Stimulated activated naive CD8-positive, alpha-beta T cell treated with anti-CD3 and anti-CD28 coated beads, Interleukin-15, Interleukin-2, amounts not matched to agents 100 ng/mL and 50 ng/mL, for 24 hours (primary cell): ENCODE data around the gene RFK.

Experiments
- H3K27ac Mint-ChIP-seq: one replicate; pipeline ENCODE4 v1.8.0; 2021; ENCODE audit warnings: mild to moderate bottlenecking, mixed read lengths
- H3K27me3 Mint-ChIP-seq: one replicate; pipeline ENCODE4 v1.8.0; 2021; ENCODE audit warnings: mixed read lengths
- H3K36me3 Mint-ChIP-seq: one replicate; pipeline ENCODE4 v1.8.0; 2021; ENCODE audit warnings: low read depth, mixed read lengths
- H3K4me1 Mint-ChIP-seq: one replicate; pipeline ENCODE4 v1.8.0; 2021; ENCODE audit warnings: low read depth, mixed read lengths
- H3K4me3 Mint-ChIP-seq: one replicate; pipeline ENCODE4 v1.8.0; 2021; ENCODE audit warnings: mild to moderate bottlenecking, mixed read lengths
- H3K9me3 Mint-ChIP-seq: one replicate; pipeline ENCODE4 v1.8.0; 2021; ENCODE audit warnings: mixed read lengths

RFK gene

DNA sequence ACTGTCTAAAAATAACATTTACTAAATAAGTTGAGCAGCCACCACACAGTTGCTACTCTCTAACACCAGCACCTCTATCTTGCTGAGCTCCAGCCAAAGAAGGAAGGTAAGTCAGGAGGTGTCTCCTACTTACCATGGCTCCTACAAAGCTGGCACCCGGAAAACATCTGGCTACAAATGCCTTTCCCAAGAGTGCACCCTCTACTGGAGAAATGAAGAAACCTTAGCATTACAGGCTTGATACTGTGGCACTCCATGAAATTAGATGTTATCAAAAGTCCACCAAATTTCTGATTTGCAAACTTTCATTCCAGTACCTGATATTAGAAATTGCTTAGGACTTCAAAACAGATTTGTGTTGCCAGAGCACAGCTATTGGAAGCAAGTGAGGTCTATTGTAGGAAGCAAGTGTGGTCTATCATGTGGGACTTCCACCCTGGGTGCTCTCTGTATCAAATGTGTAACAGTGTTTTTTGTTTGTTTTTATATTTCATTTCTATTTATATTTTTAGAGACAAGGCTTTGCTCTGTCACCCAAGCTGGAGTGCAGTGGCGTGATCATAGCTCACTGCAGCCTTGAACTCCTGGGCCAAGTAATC, 25.7 kb upstream of the RFK start:
- Mint-ChIP-seq H3K9me3 (no peaks in the 10 kb centered on the region), H3K4me1 (peaks cover 33% of the 10 kb centered on the region), H3K4me3 (no peak overlapping the region), H3K36me3 (no peaks in the 10 kb centered on the region), H3K27me3 (no peaks in the 10 kb centered on the region), H3K27ac (no peak overlapping the region)

DNA sequence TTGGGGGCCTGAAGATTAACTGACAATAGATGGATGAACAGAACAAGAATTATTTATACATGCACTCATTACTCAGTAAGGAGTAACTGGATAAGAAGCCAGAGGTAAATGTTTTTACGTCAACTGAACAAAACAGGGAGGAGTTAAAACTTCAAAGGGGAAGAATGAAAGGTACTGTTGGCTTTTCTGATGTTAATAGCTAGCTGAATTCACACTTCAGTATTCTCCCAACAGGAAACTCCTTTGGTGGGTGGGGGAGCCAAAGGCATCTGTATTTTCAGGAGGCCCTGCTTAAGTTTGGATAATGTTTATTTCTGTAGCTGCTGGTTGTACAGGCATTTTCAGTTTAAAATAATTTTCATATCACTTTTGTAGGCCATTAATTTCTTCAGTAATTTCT, 23.2 kb upstream of the RFK start:
- Mint-ChIP-seq H3K4me1 (peaks cover 25% of the 10 kb centered on the region), H3K36me3 (peaks cover 7% of the 10 kb centered on the region), H3K27ac (no peak overlapping the region), H3K9me3 (peaks cover 15% of the 10 kb centered on the region), H3K4me3 (no peak overlapping the region), H3K27me3 (peaks cover 6% of the 10 kb centered on the region)

DNA sequence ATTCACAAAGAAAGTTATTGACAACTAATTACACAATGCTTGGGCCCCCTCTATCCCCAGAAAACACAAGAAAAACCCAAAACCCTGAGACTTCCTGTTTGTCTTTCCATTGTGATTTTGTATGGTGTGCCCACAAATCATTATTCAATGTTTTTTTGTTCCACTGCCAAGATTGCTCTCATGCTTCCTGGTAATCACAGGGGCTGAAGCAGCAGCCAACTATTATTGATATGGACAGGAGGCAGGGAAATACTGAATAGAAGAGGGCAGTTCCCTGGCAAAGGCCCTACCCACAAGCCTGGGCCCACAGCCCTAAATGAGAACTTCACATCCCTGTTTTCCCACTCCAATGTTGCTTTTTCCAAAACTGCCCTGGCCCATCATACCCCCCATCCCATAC, 21.5 kb upstream of the RFK start:
- Mint-ChIP-seq H3K4me1 (peaks cover 25% of the 10 kb centered on the region), H3K4me3 (no peak overlapping the region), H3K36me3 (peaks cover 7% of the 10 kb centered on the region), H3K27ac (peak overlapping the region; percentile 46), H3K27me3 (peaks cover 6% of the 10 kb centered on the region), H3K9me3 (peaks cover 15% of the 10 kb centered on the region)

DNA sequence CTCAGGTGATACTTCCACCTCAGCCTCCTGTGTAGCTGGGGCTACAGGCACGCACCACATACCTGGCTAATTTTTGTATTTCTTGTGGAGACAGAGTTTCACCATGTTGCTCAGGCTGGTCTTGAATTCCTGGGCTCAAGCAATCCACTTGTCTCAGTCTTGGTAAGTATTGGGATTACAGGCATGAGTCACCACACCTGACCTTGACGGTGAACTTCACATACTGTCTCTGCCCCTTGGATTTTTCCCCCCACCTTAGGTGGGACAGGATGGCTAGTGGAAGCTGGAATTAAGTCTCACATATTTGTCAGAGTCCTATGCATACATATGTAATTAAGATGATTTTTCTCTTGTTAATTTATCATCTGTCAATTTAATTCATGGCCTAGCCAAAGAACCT, 20.9 kb upstream of the RFK start:
- H3K27ac Mint-ChIP-seq, result peak overlapping the region; percentile 60
- peaks cover 15% of the 10 kb centered on the region for H3K9me3 Mint-ChIP-seq
- H3K4me1 Mint-ChIP-seq, result peaks cover 25% of the 10 kb centered on the region
- peaks cover 6% of the 10 kb centered on the region for H3K27me3 Mint-ChIP-seq
- no peak overlapping the region for H3K4me3 Mint-ChIP-seq
- peaks cover 7% of the 10 kb centered on the region for H3K36me3 Mint-ChIP-seq

DNA sequence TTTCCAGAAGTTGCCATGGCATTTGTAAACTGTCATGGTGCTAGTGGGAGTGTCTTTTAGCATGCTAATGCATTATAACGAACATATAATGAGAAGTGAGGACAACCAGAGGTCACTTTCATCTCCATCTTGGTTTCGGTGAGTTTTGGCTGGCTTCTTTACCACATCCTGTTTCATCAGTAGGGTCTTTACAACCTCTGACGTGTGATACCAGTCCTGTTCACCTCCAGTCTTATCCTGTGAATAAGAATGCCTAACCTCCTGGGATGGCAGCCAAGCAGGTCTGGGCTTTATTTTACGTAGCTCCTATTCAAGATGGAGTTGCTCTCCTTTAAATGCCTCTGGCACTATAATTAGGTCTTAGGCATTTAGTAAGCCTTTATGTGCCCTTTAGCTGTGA, 20.4 kb upstream of the RFK start:
- no peak overlapping the region for H3K4me3 Mint-ChIP-seq
- peaks cover 25% of the 10 kb centered on the region for H3K4me1 Mint-ChIP-seq
- peaks cover 7% of the 10 kb centered on the region for H3K36me3 Mint-ChIP-seq
- peaks cover 6% of the 10 kb centered on the region for H3K27me3 Mint-ChIP-seq
- H3K9me3 Mint-ChIP-seq, result peaks cover 15% of the 10 kb centered on the region
- H3K27ac Mint-ChIP-seq, result peak overlapping the region; percentile 60

DNA sequence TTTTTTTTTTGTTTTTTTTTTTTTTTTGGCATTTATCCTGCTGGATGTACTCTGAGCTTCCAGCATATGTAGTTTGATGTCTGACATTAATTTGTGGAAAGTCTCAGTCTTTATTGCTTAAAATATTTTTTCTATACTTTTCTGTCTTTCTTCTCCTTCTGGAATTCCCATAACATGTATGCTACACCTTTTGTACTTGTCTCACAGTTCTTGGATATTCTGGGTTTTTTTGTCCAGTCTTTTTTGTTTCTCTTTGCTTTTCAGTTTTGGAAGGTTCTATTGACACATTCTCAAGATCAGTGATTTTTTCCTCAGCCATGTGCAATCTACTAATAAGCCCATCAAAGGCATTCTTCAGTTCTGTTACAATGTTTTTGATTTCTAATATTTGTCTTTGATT, 19.4 kb upstream of the RFK start:
- H3K4me3 Mint-ChIP-seq, result no peak overlapping the region
- H3K27me3 Mint-ChIP-seq, result peaks cover 6% of the 10 kb centered on the region
- H3K36me3 Mint-ChIP-seq, result peaks cover 7% of the 10 kb centered on the region
- peaks cover 15% of the 10 kb centered on the region for H3K9me3 Mint-ChIP-seq
- H3K27ac Mint-ChIP-seq, result no peak overlapping the region
- peaks cover 25% of the 10 kb centered on the region for H3K4me1 Mint-ChIP-seq

DNA sequence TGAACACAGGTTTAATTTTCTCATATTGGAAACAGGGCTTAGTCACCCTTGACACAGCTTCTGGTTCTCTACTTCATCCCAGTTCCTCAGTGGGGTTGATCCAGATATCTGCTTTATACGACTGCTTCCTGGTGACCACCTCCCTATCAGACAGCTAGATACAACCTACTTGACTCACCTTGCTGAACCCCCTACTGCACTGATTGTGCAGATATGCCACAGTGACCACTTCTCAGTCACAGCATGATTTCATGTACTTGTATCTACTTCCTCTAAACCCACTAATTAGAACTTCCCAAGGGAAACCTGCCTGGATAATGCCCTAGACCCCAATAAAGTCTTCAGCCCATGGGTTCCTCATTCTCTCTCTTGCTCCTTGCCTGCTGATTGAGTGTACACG, 18.4 kb upstream of the RFK start:
- Mint-ChIP-seq H3K36me3 (peaks cover 7% of the 10 kb centered on the region), H3K27me3 (peaks cover 10% of the 10 kb centered on the region), H3K4me1 (peaks cover 25% of the 10 kb centered on the region), H3K9me3 (peaks cover 15% of the 10 kb centered on the region), H3K27ac (no peak overlapping the region), H3K4me3 (no peak overlapping the region)

DNA sequence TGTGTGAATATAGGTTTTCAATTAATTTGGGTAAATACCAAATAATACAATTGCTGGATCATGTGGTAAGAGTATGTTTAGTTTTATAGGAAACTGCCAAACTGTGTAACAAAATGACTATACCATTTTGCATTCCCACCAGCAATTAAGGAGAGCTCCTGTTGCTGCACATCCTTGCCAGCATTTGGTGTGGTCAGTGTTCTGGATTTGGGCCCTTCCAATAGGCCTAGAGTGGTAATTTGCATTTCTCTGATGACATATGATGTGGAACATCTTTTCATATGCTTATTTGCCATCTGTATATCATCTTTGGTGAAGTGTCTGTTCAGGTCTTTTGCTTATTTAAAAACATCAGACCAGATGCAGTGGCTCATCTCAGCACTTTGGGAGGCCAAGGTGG, 11.6 kb upstream of the RFK start:
- Mint-ChIP-seq H3K27me3 (peaks cover 3% of the 10 kb centered on the region), H3K4me3 (no peak overlapping the region), H3K4me1 (peaks cover 18% of the 10 kb centered on the region), H3K9me3 (no peaks in the 10 kb centered on the region), H3K36me3 (no peaks in the 10 kb centered on the region), H3K27ac (no peak overlapping the region)

DNA sequence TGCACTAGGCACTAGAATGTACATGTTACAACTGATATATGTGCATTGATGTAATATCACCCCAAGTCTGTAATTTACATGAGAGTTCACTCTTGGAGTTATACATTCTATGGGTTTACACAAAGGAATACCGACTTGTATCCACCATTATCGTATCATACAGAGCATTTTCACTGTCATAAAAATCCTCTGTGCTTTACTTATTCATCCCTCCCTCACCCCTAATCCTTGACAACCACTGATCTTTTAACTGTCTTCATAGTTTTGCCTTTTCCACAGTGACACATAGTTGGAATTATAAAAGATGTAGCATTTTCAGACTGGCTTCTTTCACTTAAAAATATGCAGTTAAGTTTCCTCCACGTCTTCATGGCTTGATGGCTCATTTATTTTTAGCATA, 11.1 kb upstream of the RFK start:
- Mint-ChIP-seq H3K36me3 (no peaks in the 10 kb centered on the region), H3K9me3 (no peaks in the 10 kb centered on the region), H3K27me3 (peaks cover 3% of the 10 kb centered on the region), H3K27ac (no peak overlapping the region), H3K4me3 (no peak overlapping the region), H3K4me1 (peaks cover 22% of the 10 kb centered on the region)

DNA sequence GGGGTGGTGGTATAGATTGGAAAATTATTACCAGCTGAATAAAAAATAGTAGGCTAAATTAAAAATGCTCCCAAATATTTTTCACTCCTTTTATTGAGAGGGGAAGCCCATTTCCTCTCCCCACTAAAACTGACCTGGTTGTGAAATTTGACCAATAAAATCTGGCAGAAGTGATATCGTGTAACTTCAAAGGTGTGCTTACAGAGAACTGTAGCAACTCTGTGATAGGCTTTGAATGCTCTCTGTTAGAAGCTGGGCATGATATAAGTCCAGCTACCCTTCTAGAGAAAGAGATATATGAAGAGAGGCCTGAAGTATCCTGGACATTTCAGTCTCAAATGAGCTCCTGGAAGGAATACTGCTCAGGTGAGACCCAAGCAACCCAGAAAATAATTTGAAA, 10.2 kb upstream of the RFK start:
- Mint-ChIP-seq H3K36me3 (no peaks in the 10 kb centered on the region), H3K4me3 (no peak overlapping the region), H3K4me1 (peaks cover 25% of the 10 kb centered on the region), H3K9me3 (no peaks in the 10 kb centered on the region), H3K27me3 (peaks cover 3% of the 10 kb centered on the region), H3K27ac (no peak overlapping the region)

DNA sequence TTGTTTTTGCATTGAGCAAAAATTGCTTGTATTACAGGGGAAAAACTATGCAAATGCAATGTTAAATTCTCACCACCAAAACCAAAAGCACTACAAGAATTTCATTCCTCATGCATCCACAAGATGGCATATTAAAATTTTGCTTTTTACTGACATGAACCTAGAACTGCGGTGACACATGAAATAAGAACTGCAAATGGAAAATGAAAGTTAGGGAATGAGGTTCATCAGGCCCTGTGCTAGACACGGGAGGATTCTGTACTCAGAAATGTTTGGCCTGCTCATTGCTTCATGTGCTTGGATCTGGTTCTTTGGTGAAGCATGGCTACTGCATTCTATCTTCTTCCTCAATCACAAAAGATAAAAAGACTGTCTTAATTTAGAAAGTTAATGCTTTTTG, 9.1 kb upstream of the RFK start:
- peak overlapping the region; percentile 24 for H3K4me3 Mint-ChIP-seq

DNA sequence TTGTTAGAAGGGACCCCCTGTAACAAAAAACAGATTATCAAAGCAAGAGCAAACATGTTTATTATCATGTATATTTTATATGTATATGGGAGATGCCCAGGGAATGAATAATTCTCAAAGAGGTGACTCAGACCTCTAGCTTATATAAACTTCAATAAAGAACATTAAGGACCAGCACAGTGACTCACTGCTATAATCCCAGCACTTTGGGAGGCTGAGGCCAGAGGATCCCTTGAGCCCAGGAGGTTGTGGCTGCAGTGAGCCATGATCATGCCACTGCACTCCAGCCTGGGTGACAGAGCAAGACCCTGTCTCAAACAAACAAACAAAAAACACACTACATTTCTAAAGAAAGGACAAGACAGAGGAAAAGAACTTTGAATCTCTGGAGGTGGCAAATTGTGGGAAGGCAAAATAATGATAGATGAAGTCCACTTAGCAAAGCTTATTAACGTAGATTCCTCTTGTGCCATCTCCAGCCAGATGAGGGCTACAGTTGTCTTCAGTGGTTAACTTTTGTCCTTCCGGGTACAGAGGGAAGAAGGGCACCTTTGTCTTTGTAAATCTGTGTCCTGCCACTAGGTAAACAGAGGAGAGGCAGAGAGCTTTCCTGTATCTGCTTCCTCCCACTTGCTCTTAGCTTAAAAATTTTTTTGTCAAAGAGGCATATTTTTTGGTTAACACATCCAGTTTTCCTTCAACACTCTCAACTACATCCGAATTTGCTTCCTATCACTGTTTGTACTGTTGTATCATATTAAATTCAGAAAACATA, 7.5 kb upstream of the RFK start:
- no peaks in the 10 kb centered on the region for H3K27me3 Mint-ChIP-seq
- no peak overlapping the region for H3K27ac Mint-ChIP-seq
- no peaks in the 10 kb centered on the region for H3K36me3 Mint-ChIP-seq
- H3K9me3 Mint-ChIP-seq, result no peaks in the 10 kb centered on the region
- H3K4me3 Mint-ChIP-seq, result no peak overlapping the region
- peaks cover 25% of the 10 kb centered on the region for H3K4me1 Mint-ChIP-seq

More for the DNA sequence above, 9.1 kb upstream of the RFK start:
- peak overlapping the region; percentile 79 for H3K27ac Mint-ChIP-seq
- H3K9me3 Mint-ChIP-seq, result no peaks in the 10 kb centered on the region
- peaks cover 3% of the 10 kb centered on the region for H3K27me3 Mint-ChIP-seq
- peaks cover 25% of the 10 kb centered on the region for H3K4me1 Mint-ChIP-seq
- no peaks in the 10 kb centered on the region for H3K36me3 Mint-ChIP-seq

DNA sequence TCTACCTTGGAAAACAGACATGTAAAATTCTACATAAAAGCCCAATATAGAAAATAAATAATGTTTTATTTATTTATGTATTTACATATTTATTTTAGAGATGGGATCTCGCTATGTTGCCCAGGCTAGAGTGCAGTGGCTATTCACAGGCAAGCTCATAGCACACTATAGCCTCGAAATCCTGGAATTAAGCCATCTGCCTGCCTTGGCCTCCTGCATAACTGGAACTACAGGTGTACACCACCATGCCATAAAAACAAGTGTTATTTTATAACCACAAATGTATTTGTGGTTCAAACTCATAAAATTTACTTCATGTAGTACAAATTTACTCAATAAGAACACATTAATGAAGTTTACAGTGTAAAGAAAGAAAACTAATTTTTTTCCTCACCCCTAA, 7.0 kb upstream of the RFK start:
- no peak overlapping the region for H3K27ac Mint-ChIP-seq
- no peak overlapping the region for H3K4me3 Mint-ChIP-seq
- H3K27me3 Mint-ChIP-seq, result no peaks in the 10 kb centered on the region
- no peaks in the 10 kb centered on the region for H3K9me3 Mint-ChIP-seq
- H3K4me1 Mint-ChIP-seq, result peaks cover 25% of the 10 kb centered on the region
- H3K36me3 Mint-ChIP-seq, result no peaks in the 10 kb centered on the region

DNA sequence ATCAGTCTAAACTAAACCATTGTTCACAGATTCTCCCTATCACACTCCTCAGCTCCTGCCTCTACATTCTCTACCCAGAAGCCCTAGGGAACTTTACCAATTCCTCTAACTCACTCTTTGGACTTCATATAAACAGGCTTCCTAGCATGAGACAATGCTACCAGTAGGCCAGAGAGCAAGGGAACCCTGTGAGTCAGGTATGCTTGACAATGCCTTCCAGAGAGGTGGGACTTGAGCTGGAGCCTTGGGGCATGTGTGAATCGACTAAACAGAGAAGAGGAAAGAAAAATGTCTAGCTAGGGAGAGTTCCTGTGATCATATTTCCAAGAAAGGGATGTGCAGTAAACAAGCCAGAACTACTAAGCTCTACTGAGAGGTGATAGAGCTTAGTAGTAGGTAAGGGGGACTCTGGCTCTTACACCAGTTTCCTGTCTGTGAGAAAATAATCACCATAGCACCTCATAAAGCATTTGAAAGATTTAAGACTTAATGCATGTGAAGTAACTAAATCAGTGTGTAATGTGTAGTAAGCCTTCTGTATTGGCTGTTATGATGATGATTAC, 6.4 kb upstream of the RFK start:
- Mint-ChIP-seq H3K9me3 (no peaks in the 10 kb centered on the region), H3K4me1 (peaks cover 28% of the 10 kb centered on the region), H3K27me3 (no peaks in the 10 kb centered on the region), H3K36me3 (no peaks in the 10 kb centered on the region), H3K4me3 (no peak overlapping the region), H3K27ac (no peak overlapping the region)

DNA sequence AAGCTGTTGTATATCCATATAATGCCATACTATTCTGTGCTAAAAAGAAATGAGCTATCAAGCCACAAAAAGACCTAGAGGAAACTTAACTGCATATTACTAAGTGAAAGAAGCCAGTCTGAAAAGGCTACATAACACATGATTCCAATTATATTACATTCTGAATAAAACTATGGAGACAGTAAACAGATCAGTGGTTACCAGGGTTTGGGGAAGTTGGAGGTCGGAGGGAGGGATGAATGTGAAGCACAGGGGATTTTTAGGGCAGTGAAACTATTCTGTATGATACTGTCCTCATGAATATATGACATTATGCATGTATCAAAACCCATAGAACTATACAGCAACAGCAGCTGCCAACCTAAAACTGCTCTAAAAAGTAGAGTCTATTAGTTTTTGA, 5.6 kb upstream of the RFK start:
- H3K9me3 Mint-ChIP-seq, result no peaks in the 10 kb centered on the region
- H3K4me1 Mint-ChIP-seq, result peaks cover 35% of the 10 kb centered on the region
- no peaks in the 10 kb centered on the region for H3K36me3 Mint-ChIP-seq
- no peak overlapping the region for H3K27ac Mint-ChIP-seq
- no peak overlapping the region for H3K4me3 Mint-ChIP-seq
- H3K27me3 Mint-ChIP-seq, result no peaks in the 10 kb centered on the region
